Measurements from ENCODE around the gene BBS9. TPM values are rescaled to one million over a fixed set of nuclear protein-coding genes. Genes with fewer than 3 reads are reported as not detected.
A peak's percentile ranks its signal among the peaks of the same experiment; 100 is the strongest.

BBS9 gene
- total RNA-seq, 1 experiment from 2014 or later = 5.7 TPM

- CTCF ChIA-PET = no interaction called here
- no peak overlapping the region for H3K9ac ChIP-seq (ENCODE audit: low read length)
- POLR2A ChIA-PET (ENCODE audit: unreplicated experiment) = interaction anchor here (0.6 kb wide), 1 partner anchor 169 kb away, joined by 5 read pairs; no protein-coding TSS in a partner anchor
- H3K79me2 ChIP-seq (ENCODE audit: low read length) = no peaks in the 10 kb centered on the region
- H3K4me2 ChIP-seq (ENCODE audit: low read length) = no peak overlapping the region
- intact Hi-C loops (cut with micrococcal nuclease) = loop anchor here (10.0 kb wide), 1 partner anchor 248 kb away; no protein-coding TSS in a partner anchor
- H3K9me2 ChIP-seq (replicated peaks; ENCODE audit: low read length) = no peaks in the 10 kb centered on the region
- BruUV-seq (replicated peaks) = no TSS peak
- H2AFZ ChIP-seq (ENCODE audit: low read length) = no peak overlapping the region
- no peaks in the 10 kb centered on the region for H3K27me3 ChIP-seq (ENCODE audit: low read length)
- H3F3A ChIP-seq (ENCODE audit: low read length, unreplicated experiment) = no peaks in the 10 kb centered on the region
- H3K36me3 ChIP-seq (ENCODE audit: low read depth, low read length) = no peaks in the 10 kb centered on the region
- no peak overlapping the region for H3K27ac ChIP-seq (ENCODE audit: low read length)
- no peak for TF ChIP-seq EZH2 (IDR thresholded peaks at IDR 0.05; ENCODE audit: low read length, unreplicated experiment)
- no peak for TF ChIP-seq EZH2phosphoT487 (IDR thresholded peaks at IDR 0.05; ENCODE audit: borderline replicate concordance, low read length)
- TF ChIP-seq CTCF (conservative IDR thresholded peaks at IDR 0.05; ENCODE audit: low read depth, low read length) = no peak
- H3K4me3 ChIP-seq (ENCODE audit: low read length) = no peak overlapping the region
- H3K4me1 ChIP-seq (ENCODE audit: insufficient read depth, low read length) = peaks cover 11% of the 10 kb centered on the region
- no peaks in the 10 kb centered on the region for H3K9me3 ChIP-seq (ENCODE audit: low read length)
- no peaks in the 10 kb centered on the region for H4K20me1 ChIP-seq (ENCODE audit: low read length)
- no peak for ATAC-seq
- no peak for DNase-seq
Observed at GRCh38 chr7:33582533-33582932, 453.2 kb downstream of the BBS9 start.

GRCh38 chr7:33589911-33590310 lies 460.5 kb downstream of the BBS9 start:
- H3K4me3 ChIP-seq (ENCODE audit: low read length) = no peak overlapping the region
- CTCF ChIA-PET = no interaction called here
- peak overlapping the region; percentile 93 for H3K27ac ChIP-seq (ENCODE audit: low read length)
- H3K9me2 ChIP-seq (replicated peaks; ENCODE audit: low read length) = no peaks in the 10 kb centered on the region
- no TSS peak for BruUV-seq (replicated peaks)
- H3K9ac ChIP-seq (ENCODE audit: low read length) = 0 out of 2 replicates have a peak overlapping the region, but pooled peaks have one; percentile 53
- no peak for DNase-seq
- intact Hi-C loops (cut with micrococcal nuclease) = loop anchor here (2.0 to 10.0 kb wide), 3 partner anchors 127 to 255 kb away; no protein-coding TSS in a partner anchor
- no peaks in the 10 kb centered on the region for H3K27me3 ChIP-seq (ENCODE audit: low read length)
- peaks cover 30% of the 10 kb centered on the region for H3K4me1 ChIP-seq (ENCODE audit: insufficient read depth, low read length)
- no peak overlapping the region for H3K4me2 ChIP-seq (ENCODE audit: low read length)
- no peak for TF ChIP-seq CTCF (conservative IDR thresholded peaks at IDR 0.05; ENCODE audit: low read depth, low read length)
- TF ChIP-seq EZH2phosphoT487 (IDR thresholded peaks at IDR 0.05; ENCODE audit: borderline replicate concordance, low read length) = no peak
- no peak for TF ChIP-seq EZH2 (IDR thresholded peaks at IDR 0.05; ENCODE audit: low read length, unreplicated experiment)
- no peak for ATAC-seq
- POLR2A ChIA-PET (ENCODE audit: unreplicated experiment) = no interaction called here
- H3F3A ChIP-seq (ENCODE audit: low read length, unreplicated experiment) = no peaks in the 10 kb centered on the region
- no peak overlapping the region for H2AFZ ChIP-seq (ENCODE audit: low read length)
- no peaks in the 10 kb centered on the region for H3K79me2 ChIP-seq (ENCODE audit: low read length)
- H3K9me3 ChIP-seq (ENCODE audit: low read length) = no peaks in the 10 kb centered on the region
- H3K36me3 ChIP-seq (ENCODE audit: low read depth, low read length) = no peaks in the 10 kb centered on the region
- no peaks in the 10 kb centered on the region for H4K20me1 ChIP-seq (ENCODE audit: low read length)

GRCh38 chr7:33590916-33591315 lies 461.6 kb downstream of the BBS9 start:
- ChIA-PET CTCF (no interaction called here), POLR2A (ENCODE audit: unreplicated experiment) (interaction anchor here (0.5 to 0.7 kb wide), 4 partner anchors 11 to 1157 kb away, joined by 3 to 7 read pairs (median 4); no protein-coding TSS in a partner anchor)
- intact Hi-C loops (cut with micrococcal nuclease) = loop anchor here (1.0 to 5.0 kb wide), 5 partner anchors 78 to 134 kb away; no protein-coding TSS in a partner anchor
- TF ChIP-seq CTCF (conservative IDR thresholded peaks at IDR 0.05; ENCODE audit: low read depth, low read length) = no peak
- no peak for TF ChIP-seq EZH2 (IDR thresholded peaks at IDR 0.05; ENCODE audit: low read length, unreplicated experiment)
- TF ChIP-seq EZH2phosphoT487 (IDR thresholded peaks at IDR 0.05; ENCODE audit: borderline replicate concordance, low read length) = no peak
- Histone ChIP-seq H3K9me3 (ENCODE audit: low read length) (no peaks in the 10 kb centered on the region), H3K9ac (ENCODE audit: low read length) (peak overlapping the region; percentile 66), H3K4me2 (ENCODE audit: low read length) (peak overlapping the region; percentile 52), H3K9me2 (replicated peaks; ENCODE audit: low read length) (no peaks in the 10 kb centered on the region), H4K20me1 (ENCODE audit: low read length) (no peaks in the 10 kb centered on the region), H3K79me2 (ENCODE audit: low read length) (no peaks in the 10 kb centered on the region), H3F3A (ENCODE audit: low read length, unreplicated experiment) (no peaks in the 10 kb centered on the region), H3K27me3 (ENCODE audit: low read length) (no peaks in the 10 kb centered on the region), H2AFZ (ENCODE audit: low read length) (no peak overlapping the region), H3K27ac (ENCODE audit: low read length) (peak overlapping the region; percentile 93), H3K36me3 (ENCODE audit: low read depth, low read length) (no peaks in the 10 kb centered on the region), H3K4me3 (ENCODE audit: low read length) (peak overlapping the region; percentile 5; the same call in 1 of the 2 replicates), H3K4me1 (ENCODE audit: insufficient read depth, low read length) (peaks cover 30% of the 10 kb centered on the region)
- DNase-seq (peak; percentile 93), ATAC-seq (peak; percentile 95)
- BruUV-seq (replicated peaks) = no TSS peak
